GM18873 (cell line): ENCODE measurements around the gene GPR108.
"Not testable (repeated sequence)": the region's sequence is repeated elsewhere in the genome, so short reads cannot be mapped to it uniquely, and the experiment has no call there.

Experiments used
- ATAC-seq: cut with Tn5 transposase; IDR thresholded peaks from one replicate; pipeline ENCODE4 v1.9.1; 2021; ENCODE audit warnings: mild to moderate bottlenecking, moderate library complexity, moderate number of reproducible peaks; ENCODE audit not compliant: unreplicated experiment, low FRiP score

The GPR108 gene

DNA sequence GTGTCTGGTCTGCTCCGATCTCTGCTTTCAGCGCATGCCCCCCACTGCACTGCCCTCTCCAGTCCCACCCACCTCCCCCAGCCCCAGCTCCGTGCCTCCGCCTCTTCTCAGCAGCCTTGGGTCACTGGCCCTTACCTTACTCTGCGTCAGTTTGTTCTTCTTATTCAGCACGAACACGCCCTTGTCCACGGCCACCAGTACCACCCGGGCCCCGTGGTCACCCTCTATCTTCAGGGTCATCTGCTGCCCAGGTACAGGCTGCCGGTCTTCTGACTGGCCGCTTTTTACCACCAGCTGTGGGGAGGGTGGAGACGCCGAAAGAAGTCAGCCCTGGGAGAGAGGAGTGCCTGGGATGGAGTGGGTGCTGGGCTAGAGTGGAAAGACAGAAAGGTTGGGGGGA lies 27.8 kb downstream of the GPR108 start:
- ATAC-seq: no peak

GRCh38 chr19:6708913-6709312 lies 28.5 kb downstream of the GPR108 start:
- not testable (repeated sequence) for ATAC-seq

DNA sequence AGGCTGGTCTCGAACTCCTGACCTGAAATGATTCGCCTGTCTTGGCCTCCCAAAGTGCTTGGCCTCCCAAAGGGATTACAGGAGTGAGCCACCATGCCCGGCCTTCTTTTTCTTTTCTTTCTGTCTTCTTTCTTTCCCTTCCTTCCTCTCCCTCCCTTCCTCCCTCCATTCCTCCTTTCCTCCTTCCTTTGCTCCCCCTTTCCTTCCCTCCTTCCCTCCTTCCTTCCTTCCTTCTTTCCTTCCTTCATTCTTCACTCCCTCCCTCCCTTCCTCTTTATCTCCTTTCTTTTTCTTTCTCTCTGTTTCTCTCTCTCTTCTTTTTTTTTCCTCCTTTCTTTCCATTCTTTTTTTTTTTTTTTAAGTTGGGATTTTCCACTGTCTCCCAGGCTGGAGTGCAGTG lies 29.0 kb downstream of the GPR108 start:
- no peak for ATAC-seq

DNA sequence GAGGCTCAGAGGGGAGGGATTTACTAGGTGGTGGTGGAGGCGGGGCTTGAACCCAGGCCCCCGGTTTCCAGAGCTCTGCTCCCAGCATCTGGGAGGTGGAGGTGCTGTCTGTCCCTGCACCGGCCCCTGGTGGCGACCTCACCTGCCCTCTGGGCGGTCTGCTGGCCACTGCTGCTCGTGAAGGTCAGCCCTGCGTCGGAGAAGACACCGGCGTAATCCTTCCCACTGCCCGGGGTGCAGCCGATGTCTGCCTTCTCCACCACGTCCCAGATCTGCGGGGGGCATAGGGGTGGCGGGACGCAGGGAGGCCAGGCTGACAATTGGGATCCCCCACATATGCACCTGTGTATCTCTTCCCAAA lies 29.7 kb downstream of the GPR108 start:
- ATAC-seq: no peak

GRCh38 chr19:6707011-6707657 lies 30.2 kb downstream of the GPR108 start:
- no peak for ATAC-seq

- ATAC-seq: no peak
Measured at GRCh38 chr19:6706633-6706958, 30.8 kb downstream of the GPR108 start.

- ATAC-seq: no peak
Measured at GRCh38 chr19:6705931-6706632, 31.3 kb downstream of the GPR108 start.

GRCh38 chr19:6700586-6701316 lies 36.6 kb downstream of the GPR108 start:
- no peak for ATAC-seq

- ATAC-seq: no peak
Measured at GRCh38 chr19:6699935-6700334, 37.4 kb downstream of the GPR108 start.

DNA sequence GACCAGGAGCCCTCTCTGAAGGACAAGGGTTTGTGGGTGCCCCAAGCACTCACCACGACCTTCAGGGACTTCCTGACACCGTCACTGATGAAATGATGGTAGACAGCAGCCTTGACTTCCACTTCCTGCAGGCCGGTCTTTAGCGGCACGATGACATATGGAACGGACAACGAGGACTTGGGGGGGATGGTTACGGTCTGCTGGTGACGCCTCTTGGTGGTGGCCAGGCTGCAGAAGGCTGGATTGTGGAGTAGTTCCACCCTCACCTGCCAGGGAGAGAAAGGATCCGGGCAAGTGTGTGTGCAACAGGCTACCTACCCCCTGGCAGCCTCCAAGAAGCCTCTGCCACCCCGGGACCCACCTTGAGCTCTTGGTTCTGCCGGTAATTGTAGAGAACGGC lies 40.1 kb downstream of the GPR108 start:
- no peak for ATAC-seq

- ATAC-seq: no peak
Measured at GRCh38 chr19:6696239-6696820, 41.0 kb downstream of the GPR108 start.

GRCh38 chr19:6694147-6694815 lies 43.1 kb downstream of the GPR108 start:
- ATAC-seq: no peak

DNA sequence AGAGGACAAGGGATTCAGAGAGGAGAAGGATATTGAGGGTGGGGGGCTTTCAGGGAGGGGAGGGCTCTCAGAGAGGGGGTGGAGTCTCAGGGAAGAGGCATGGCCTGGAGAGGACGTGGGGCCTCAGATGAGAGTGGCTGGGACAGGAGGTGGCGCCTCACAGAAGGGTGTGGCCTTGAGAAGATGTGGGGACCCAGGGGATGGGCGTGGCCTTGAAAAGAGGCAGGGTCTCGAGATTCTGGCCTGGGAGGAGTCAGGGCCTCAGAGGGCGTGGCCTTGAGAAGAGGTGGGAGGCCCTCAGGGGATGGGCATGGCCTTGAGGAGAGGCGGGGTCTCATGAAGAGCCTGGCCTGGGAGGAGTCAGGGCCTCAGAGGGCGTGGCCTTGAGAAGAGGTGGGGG lies 43.7 kb downstream of the GPR108 start:
- no peak for ATAC-seq

GRCh38 chr19:6693056-6693471 lies 44.3 kb downstream of the GPR108 start:
- no peak for ATAC-seq

DNA sequence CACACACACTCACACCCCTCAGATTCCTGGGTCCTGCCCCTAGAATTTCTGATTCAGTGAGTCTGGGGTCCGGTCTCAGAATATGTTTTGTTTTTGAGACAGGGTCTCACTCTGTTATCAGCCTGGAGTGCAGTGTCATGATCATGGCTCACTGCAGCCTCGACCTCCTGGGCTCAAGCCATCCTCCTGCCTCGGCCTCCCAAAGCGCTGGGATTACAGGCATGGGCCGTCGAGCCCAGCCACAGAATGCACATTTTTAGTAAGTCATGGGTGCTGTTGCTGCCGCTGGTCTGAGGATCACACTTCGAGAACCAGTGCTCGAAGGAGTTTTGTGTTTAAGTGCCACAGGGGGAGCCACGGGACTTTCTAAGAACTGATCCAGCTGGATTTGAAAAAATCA lies 45.4 kb downstream of the GPR108 start:
- ATAC-seq: no peak

DNA sequence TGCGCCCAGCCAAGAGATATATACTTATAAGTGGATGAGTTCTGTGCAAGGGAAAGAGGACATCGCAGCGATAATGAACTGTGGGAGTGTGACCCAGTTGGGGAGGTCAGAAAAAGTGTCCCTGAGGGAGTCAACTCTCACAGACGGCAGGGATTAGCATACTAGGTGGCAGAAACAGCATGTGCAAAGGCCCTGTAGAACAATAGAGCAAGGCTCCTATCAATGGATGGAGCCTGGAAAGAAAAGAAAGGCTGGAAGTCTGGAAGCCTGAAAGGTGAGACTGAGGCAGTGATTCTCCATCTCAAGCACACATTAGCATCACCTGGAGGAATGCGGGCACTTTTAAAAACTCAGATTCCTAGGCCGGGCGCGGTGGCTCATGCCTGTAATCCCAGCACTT lies 46.0 kb downstream of the GPR108 start:
- ATAC-seq: no peak

- no peak for ATAC-seq
Measured at GRCh38 chr19:6690160-6690885, 47.1 kb downstream of the GPR108 start.

- ATAC-seq: no peak
Measured at GRCh38 chr19:6687114-6687513, 50.3 kb downstream of the GPR108 start.

- ATAC-seq: no peak
Measured at GRCh38 chr19:6686628-6686975, 50.8 kb downstream of the GPR108 start.

DNA sequence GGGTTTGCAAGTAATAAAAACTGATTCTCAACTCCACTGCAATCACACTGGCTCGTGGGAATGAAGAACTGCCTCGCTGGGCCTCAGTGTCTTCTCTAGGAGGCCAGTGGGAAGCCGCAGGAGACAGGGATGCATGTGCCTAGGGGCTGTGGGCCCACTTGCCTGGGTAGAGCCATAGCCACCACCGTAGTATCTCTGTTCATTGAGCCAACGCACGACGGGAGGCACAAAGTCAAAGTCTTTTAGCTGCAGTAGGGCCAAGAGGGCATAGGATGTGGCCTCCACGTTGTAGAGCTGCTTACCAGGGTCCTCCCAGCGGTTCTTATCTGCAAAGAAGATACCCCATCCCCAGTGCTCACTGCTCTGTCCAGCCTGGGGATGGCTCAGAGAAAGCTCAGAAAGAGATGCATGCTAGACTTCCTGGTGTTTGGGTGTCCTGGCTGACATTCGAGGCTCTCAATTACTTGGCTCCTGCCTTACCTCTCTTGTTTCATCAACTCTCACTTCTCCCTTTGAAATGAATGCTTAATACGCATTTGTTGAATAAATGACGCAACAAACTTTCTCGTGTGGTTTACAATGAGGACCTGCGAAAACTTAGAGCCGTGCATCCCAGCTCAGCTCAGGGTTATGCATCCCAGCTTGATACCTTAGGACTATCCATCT lies 51.3 kb downstream of the GPR108 start:
- ATAC-seq: no peak
